ENCODE measurements around the gene ILK.

ILK gene

GRCh38 chr11:6638429-6638828, 34.9 kb downstream of the ILK start:
- DNase-seq = no peak

- DNase-seq = no peak
Measured at GRCh38 chr11:6640036-6640984, 36.7 kb downstream of the ILK start.

- DNase-seq = no peak
Measured at GRCh38 chr11:6640985-6641701, 37.6 kb downstream of the ILK start.

- no peak for DNase-seq
Measured at GRCh38 chr11:6642957-6643356, 39.4 kb downstream of the ILK start.

- no peak for DNase-seq
Measured at GRCh38 chr11:6646071-6646470, 42.5 kb downstream of the ILK start.

GRCh38 chr11:6646576-6646917, 43.0 kb downstream of the ILK start:
- no peak for DNase-seq

- peak; percentile 16 for DNase-seq
Measured at GRCh38 chr11:6646918-6647679, 43.5 kb downstream of the ILK start.

GRCh38 chr11:6647836-6648235, 44.3 kb downstream of the ILK start:
- no peak for DNase-seq

- no peak for DNase-seq
Measured at GRCh38 chr11:6648501-6648900, 44.9 kb downstream of the ILK start.

GRCh38 chr11:6650104-6650503, 46.5 kb downstream of the ILK start:
- DNase-seq = no peak

GRCh38 chr11:6650980-6651379, 47.4 kb downstream of the ILK start:
- no peak for DNase-seq

- DNase-seq = no peak
Measured at GRCh38 chr11:6652182-6652581, 48.6 kb downstream of the ILK start.

- no peak for DNase-seq
Measured at GRCh38 chr11:6653097-6653496, 49.5 kb downstream of the ILK start.

GRCh38 chr11:6653656-6654055, 50.1 kb downstream of the ILK start:
- DNase-seq = no peak

GRCh38 chr11:6654281-6655019, 50.9 kb downstream of the ILK start:
- DNase-seq = no peak

- no peak for DNase-seq
Measured at GRCh38 chr11:6655020-6655789, 51.6 kb downstream of the ILK start.

- peak; percentile 37 for DNase-seq
Measured at GRCh38 chr11:6655790-6656583, 52.4 kb downstream of the ILK start, which contains the start of gene DCHS1. DCHS1 (minus strand) TSS chr11:6655809; CDS start chr11:6641613, 14,196 bp downstream.

GRCh38 chr11:6656584-6656915, 53.0 kb downstream of the ILK start:
- no peak for DNase-seq

GRCh38 chr11:6656936-6657335, 53.4 kb downstream of the ILK start:
- no peak for DNase-seq

GRCh38 chr11:6657346-6657745, 53.8 kb downstream of the ILK start:
- DNase-seq = no peak

GRCh38 chr11:6658647-6659046, 55.1 kb downstream of the ILK start:
- no peak for DNase-seq

All from T-helper 9 cell (primary cell).